Stimulated activated naive CD8-positive, alpha-beta T cell treated with anti-CD3 and anti-CD28 coated beads, Interleukin-15, Interleukin-2, amounts not matched to agents 100 ng/mL and 50 ng/mL, for 24 hours (primary cell): Measurements from ENCODE around the gene MSRB1.
"Not testable (repeated sequence)": the region's sequence is repeated elsewhere in the genome, so short reads cannot be mapped to it uniquely, and the experiment has no call there.

ENCODE experiments used
- H3K27ac Mint-ChIP-seq: one replicate; pipeline ENCODE4 v1.8.0; 2021; ENCODE audit warnings: mild to moderate bottlenecking, mixed read lengths
- H3K27me3 Mint-ChIP-seq: one replicate; pipeline ENCODE4 v1.8.0; 2021; ENCODE audit warnings: mixed read lengths
- H3K36me3 Mint-ChIP-seq: one replicate; pipeline ENCODE4 v1.8.0; 2021; ENCODE audit warnings: low read depth, mixed read lengths
- H3K4me1 Mint-ChIP-seq: one replicate; pipeline ENCODE4 v1.8.0; 2021; ENCODE audit warnings: low read depth, mixed read lengths
- H3K4me3 Mint-ChIP-seq: one replicate; pipeline ENCODE4 v1.8.0; 2021; ENCODE audit warnings: mild to moderate bottlenecking, mixed read lengths
- H3K9me3 Mint-ChIP-seq: one replicate; pipeline ENCODE4 v1.8.0; 2021; ENCODE audit warnings: mixed read lengths

The MSRB1 gene

GRCh38 chr16:1971796-1972489 is 28.9 kb upstream of the MSRB1 start, which contains the start of gene TBL3:
TSS of gene TBL3 (plus strand) at chr16:1972053. CDS start at chr16:1972165, 112 bp downstream.
- Mint-ChIP-seq H3K27me3 (no peaks in the 10 kb centered on the region), H3K4me1 (peaks cover 24% of the 10 kb centered on the region), H3K36me3 (peaks cover 22% of the 10 kb centered on the region), H3K4me3 (peak within 1 kb of the TSS; percentile 98), H3K27ac (peak within 1 kb of the TSS; percentile 98), H3K9me3 (no peaks in the 10 kb centered on the region)

- no peaks in the 10 kb centered on the region for H3K27me3 Mint-ChIP-seq
- H3K9me3 Mint-ChIP-seq = no peaks in the 10 kb centered on the region
- no peak overlapping the region for H3K27ac Mint-ChIP-seq
- H3K4me3 Mint-ChIP-seq = no peak overlapping the region
- H3K4me1 Mint-ChIP-seq = peaks cover 37% of the 10 kb centered on the region
- H3K36me3 Mint-ChIP-seq = peaks cover 24% of the 10 kb centered on the region
These were observed 25.4 kb upstream of the MSRB1 start for GRCh38 chr16:1968146-1968953.

- Mint-ChIP-seq H3K27me3 (no peaks in the 10 kb centered on the region), H3K9me3 (no peaks in the 10 kb centered on the region), H3K4me3 (peak within 1 kb of the TSS; percentile 98), H3K4me1 (peaks cover 43% of the 10 kb centered on the region), H3K36me3 (peaks cover 43% of the 10 kb centered on the region), H3K27ac (peak within 1 kb of the TSS; percentile 97)
These were observed 23.5 kb upstream of the MSRB1 start, which contains the start of gene RNF151 for GRCh38 chr16:1966460-1966859. TSS of gene RNF151 (plus strand) at chr16:1966856. CDS start at chr16:1966882, 26 bp downstream.

GRCh38 chr16:1965396-1966001 is 22.5 kb upstream of the MSRB1 start:
- Mint-ChIP-seq H3K9me3 (no peaks in the 10 kb centered on the region), H3K4me1 (peaks cover 45% of the 10 kb centered on the region), H3K27ac (peak overlapping the region; percentile 97), H3K27me3 (no peaks in the 10 kb centered on the region), H3K4me3 (peak overlapping the region; percentile 98), H3K36me3 (peaks cover 51% of the 10 kb centered on the region)

GRCh38 chr16:1964506-1965395 is 21.8 kb upstream of the MSRB1 start, which contains the start of gene RPS2:
TSS of gene RPS2 (minus strand) at chr16:1964826. CDS start at chr16:1964625, 201 bp downstream.
- Mint-ChIP-seq H3K4me3 (peak within 1 kb of the TSS; percentile 98), H3K36me3 (peaks cover 51% of the 10 kb centered on the region), H3K27me3 (no peaks in the 10 kb centered on the region), H3K27ac (peak within 1 kb of the TSS; percentile 98), H3K9me3 (no peaks in the 10 kb centered on the region), H3K4me1 (peaks cover 45% of the 10 kb centered on the region)

- Mint-ChIP-seq H3K36me3 (peaks cover 51% of the 10 kb centered on the region), H3K4me1 (peaks cover 49% of the 10 kb centered on the region), H3K27me3 (no peaks in the 10 kb centered on the region), H3K9me3 (no peaks in the 10 kb centered on the region), H3K27ac (peak overlapping the region; percentile 98), H3K4me3 (peak overlapping the region; percentile 98)
These were observed 21.0 kb upstream of the MSRB1 start for GRCh38 chr16:1963806-1964505.

GRCh38 chr16:1962161-1963153 is 19.5 kb upstream of the MSRB1 start:
- Mint-ChIP-seq H3K4me3 (peak overlapping the region; percentile 98), H3K36me3 (peaks cover 48% of the 10 kb centered on the region), H3K4me1 (peaks cover 49% of the 10 kb centered on the region), H3K27ac (peak overlapping the region; percentile 98)
- H3K9me3 Mint-ChIP-seq, H3K27me3 Mint-ChIP-seq: not testable (repeated sequence)

GRCh38 chr16:1961651-1962067 is 18.7 kb upstream of the MSRB1 start:
- Mint-ChIP-seq H3K36me3 (peaks cover 45% of the 10 kb centered on the region), H3K4me1 (peaks cover 49% of the 10 kb centered on the region), H3K27ac (peak overlapping the region; percentile 98), H3K4me3 (peak overlapping the region; percentile 98), H3K27me3 (no peaks in the 10 kb centered on the region), H3K9me3 (no peaks in the 10 kb centered on the region)

GRCh38 chr16:1960665-1961630 is 17.9 kb upstream of the MSRB1 start:
- Mint-ChIP-seq H3K36me3 (peaks cover 44% of the 10 kb centered on the region), H3K4me1 (peaks cover 49% of the 10 kb centered on the region), H3K27me3 (no peaks in the 10 kb centered on the region), H3K9me3 (no peaks in the 10 kb centered on the region), H3K27ac (peak overlapping the region; percentile 91), H3K4me3 (peak overlapping the region; percentile 98)

GRCh38 chr16:1959269-1960039 is 16.5 kb upstream of the MSRB1 start, which contains the start of gene NDUFB10:
TSS of gene NDUFB10 (plus strand) at chr16:1959538. CDS start at chr16:1959625, 87 bp downstream.
- Mint-ChIP-seq H3K9me3 (no peaks in the 10 kb centered on the region), H3K27me3 (no peaks in the 10 kb centered on the region), H3K36me3 (peaks cover 37% of the 10 kb centered on the region), H3K4me1 (peaks cover 43% of the 10 kb centered on the region), H3K27ac (peak within 1 kb of the TSS; percentile 91), H3K4me3 (peak within 1 kb of the TSS; percentile 98)

- Mint-ChIP-seq H3K27ac (peak overlapping the region; percentile 91), H3K9me3 (no peaks in the 10 kb centered on the region), H3K4me3 (peak overlapping the region; percentile 98), H3K4me1 (peaks cover 40% of the 10 kb centered on the region), H3K36me3 (peaks cover 32% of the 10 kb centered on the region), H3K27me3 (no peaks in the 10 kb centered on the region)
These were observed 15.8 kb upstream of the MSRB1 start for GRCh38 chr16:1958715-1959268.
